ENCODE data around the gene BRD8.

Gene BRD8

GRCh38 chr5:138102454-138103318, 75.7 kb downstream of the BRD8 start:
- DNase-seq (ENCODE audit: low read depth) = no peak

- no peak for DNase-seq (ENCODE audit: low read depth)
These were observed 81.2 kb downstream of the BRD8 start for GRCh38 chr5:138096997-138097828.

GRCh38 chr5:138096363-138096762, 82.1 kb downstream of the BRD8 start:
- DNase-seq (ENCODE audit: low read depth) = no peak

GRCh38 chr5:138095100-138095907, 83.1 kb downstream of the BRD8 start:
- no peak for DNase-seq (ENCODE audit: low read depth)

GRCh38 chr5:138093036-138093435, 85.4 kb downstream of the BRD8 start:
- no peak for DNase-seq (ENCODE audit: low read depth)

- DNase-seq (ENCODE audit: low read depth) = no peak
These were observed 86.1 kb downstream of the BRD8 start for GRCh38 chr5:138092301-138092700.

GRCh38 chr5:138091685-138092084, 86.7 kb downstream of the BRD8 start:
- DNase-seq (ENCODE audit: low read depth) = no peak

Data from fibroblast of the conjunctiva (primary cell).